Epithelial cell of esophagus (primary cell): Measurements from ENCODE around the gene DMAC2.

Experiments used
- DNase-seq: peaks from one replicate; pipeline ENCODE4 v3.0.0; 2010; ENCODE audit warnings: low read depth
- H3K4me3 ChIP-seq: 2 replicates; pipeline ENCODE4 v1.5.1; 2011; ENCODE audit warnings: mild to moderate bottlenecking, low read length, control low read depth
- CTCF ChIP-seq: IDR thresholded peaks from 2 replicates; pipeline ENCODE4 v1.5.1; 2011; ENCODE audit warnings: low read depth, mild to moderate bottlenecking, low read length, control low read depth, inconsistent platforms; ENCODE audit not compliant: insufficient read depth; ENCODE audit errors: missing control alignments

Gene DMAC2

GRCh38 chr19:41425174-41426115 is 14.3 kb downstream of the DMAC2 start:
- TF ChIP-seq CTCF, result no peak
- H3K4me3 ChIP-seq, result no peak overlapping the region
- DNase-seq, result no peak

- TF ChIP-seq CTCF, result no peak
These were observed 15.2 kb downstream of the DMAC2 start for GRCh38 chr19:41424335-41425173.

GRCh38 chr19:41422955-41423354 is 16.8 kb downstream of the DMAC2 start:
- no peak for DNase-seq
- no peak overlapping the region for H3K4me3 ChIP-seq
- TF ChIP-seq CTCF, result no peak

More at GRCh38 chr19:41424335-41425173, 15.2 kb downstream of the DMAC2 start:
- no peak overlapping the region for H3K4me3 ChIP-seq
- DNase-seq, result no peak

GRCh38 chr19:41422456-41422855 is 17.3 kb downstream of the DMAC2 start:
- no peak for TF ChIP-seq CTCF
- H3K4me3 ChIP-seq, result no peak overlapping the region
- no peak for DNase-seq

- DNase-seq, result no peak
- H3K4me3 ChIP-seq, result no peak overlapping the region
- no peak for TF ChIP-seq CTCF
These were observed 17.7 kb downstream of the DMAC2 start for GRCh38 chr19:41421973-41422372.

- TF ChIP-seq CTCF, result no peak
- no peak for DNase-seq
- no peak overlapping the region for H3K4me3 ChIP-seq
These were observed 18.4 kb downstream of the DMAC2 start for GRCh38 chr19:41421314-41421713.
